Sigmoid colon (tissue), 7 donors: ENCODE measurements around the gene PRLH. TPM values are rescaled to one million over a fixed set of nuclear protein-coding genes. Genes with fewer than 3 reads are reported as not detected.
A peak's percentile ranks its signal among the peaks of the same experiment; 100 is the strongest.

Experiments
- DNase-seq: peaks from one replicate; pipeline ENCODE4 v3.0.0-alpha.2; 2019
- H3K27ac ChIP-seq, 4 donors: fragments of 200-600 bp; sonication (generic); one replicate each; pipeline ENCODE4 v1.5.1; 2016 to 2019; ENCODE audit warnings: mild to moderate bottlenecking in 1 of 4
- H3K27me3 ChIP-seq, 3 donors: fragments of 200-600 bp; sonication (generic); one replicate each; pipeline ENCODE4 v1.5.1; 2019; ENCODE audit warnings: mild to moderate bottlenecking in 1 of 3
- H3K36me3 ChIP-seq, 4 donors: fragments of 200-600 bp; sonication (generic); one replicate each; pipeline ENCODE4 v1.5.1; 2016 to 2019
- H3K4me1 ChIP-seq, 4 donors: fragments of 200-600 bp; sonication (generic); one replicate each; pipeline ENCODE4 v1.5.1; 2017 to 2019
- H3K4me3 ChIP-seq, 4 donors: fragments of 200-600 bp; sonication (generic); one replicate each; pipeline ENCODE4 v1.5.1; 2017 to 2019; ENCODE audit warnings: mild to moderate bottlenecking in 2 of 4, moderate library complexity in 1 of 4
- H3K9me3 ChIP-seq, 4 donors: fragments of 200-600 bp in 3 of 4; sonication (generic) in 3 of 4; one replicate each; pipeline versions ENCODE4 v1.5.1 to v1.6.1; 2013 to 2019
- CTCF ChIP-seq, 4 experiments: fragments of 450-650 bp in 3 of 4; fragments of 200-600 bp in 1 of 4; IDR thresholded peaks; one replicate each; pipeline ENCODE4 v1.5.1; 2016 to 2019; ENCODE audit warnings: antibody characterized with exemption in 4 of 4, mild to moderate bottlenecking in 3 of 4, moderate library complexity in 2 of 4
- EP300 ChIP-seq, 4 donors: sonication (generic); formaldehyde crosslinking; IDR thresholded peaks; one replicate each; pipeline ENCODE4 v1.6.1; 2017; ENCODE audit warnings: antibody characterized with exemption in 4 of 4
- POLR2A ChIP-seq, 2 donors: fragments of 450-650 bp; IDR thresholded peaks; one replicate each; pipeline ENCODE4 v1.6.1; 2016; ENCODE audit warnings: antibody characterized with exemption in 2 of 2, mild to moderate bottlenecking in 2 of 2, moderate library complexity in 2 of 2
- POLR2AphosphoS5 ChIP-seq, 4 donors: sonication (generic); formaldehyde crosslinking; IDR thresholded peaks; one replicate each; pipeline ENCODE4 v1.6.1; 2017; ENCODE audit warnings: antibody characterized with exemption in 4 of 4
- WGBS, 2 donors: extraction: QIAGEN DNeasy Blood & Tissue Kit; methylation state at CpG; one replicate each; pipeline ENCODE4 v1.1.7; 2013; 5-methylcytosine and 5-hydroxymethylcytosine counted together
- intact Hi-C: fragments of 100-400 bp; cut with DNase I; formaldehyde crosslinking; loops from one replicate; pipeline ENCODE4 v1.15.1; 2023
- polyA plus RNA-seq, 3 donors: library from polyadenylated mRNA; stranded (reverse); fragments of 200-250 nt; gene quantifications; one replicate each; pipeline ENCODE4 v1.2.3, GENCODE V29; 2013
- total RNA-seq, 4 donors: library from RNA; depleted of rRNA; stranded (reverse); fragments of >200 nt; gene quantifications; one replicate each; pipeline ENCODE4 v1.1.0, GENCODE V29; 2016
- donor health status: healthy with polysubstance abuse.
- donor health status: Bipolar disorder and iron deficiency.
- donor health status: healthy.

Gene PRLH
- total and polyA plus RNA-seq, 7 donors = not detected

GRCh38 chr2:237564526-237565131 is 1.7 kb upstream of the PRLH start:
- H3K4me1 ChIP-seq = peaks cover 0 to 2% (median 1%) of the 10 kb centered on the region in 4 donors
- no peak overlapping the region for H3K4me3 ChIP-seq
- 83 to 87% methylated on average over 14 of the region's 14 CpGs for WGBS, 2 donors
- H3K9me3 ChIP-seq = no peaks in the 10 kb centered on the region
- H3K36me3 ChIP-seq = no peaks in the 10 kb centered on the region
- TF ChIP-seq CTCF (IDR thresholded peaks at IDR 0.05) (no peak), POLR2AphosphoS5 (IDR thresholded peaks at IDR 0.05) (no peak), POLR2A (IDR thresholded peaks at IDR 0.05) (no peak), EP300 (IDR thresholded peaks at IDR 0.05) (no peak)
- peaks cover 0 to 15% (median 11%) of the 10 kb centered on the region in 3 donors for H3K27me3 ChIP-seq
- peak; percentile 43 for DNase-seq
- no peak overlapping the region for H3K27ac ChIP-seq
- intact Hi-C loops = no loop called here

DNA sequence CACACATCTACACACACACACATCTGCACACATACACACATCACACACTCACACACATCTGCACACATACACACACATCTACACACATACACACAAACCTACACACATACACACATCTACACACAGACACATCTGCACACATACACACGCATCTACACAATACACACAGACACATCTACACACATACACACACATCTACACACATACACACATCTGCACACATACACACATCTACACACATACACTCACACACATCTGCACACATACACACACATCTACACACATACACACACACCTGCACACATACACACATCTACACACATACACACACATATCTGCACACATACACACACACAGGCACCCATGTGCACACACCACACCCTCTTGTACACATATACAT is 400 bp upstream of the PRLH start:
- intact Hi-C loops = no loop called here
- H3K27ac ChIP-seq = no peak overlapping the region
- no peaks in the 10 kb centered on the region for H3K36me3 ChIP-seq
- no peaks in the 10 kb centered on the region for H3K9me3 ChIP-seq
- peaks cover 0 to 15% (median 11%) of the 10 kb centered on the region in 3 donors for H3K27me3 ChIP-seq
- no peak for DNase-seq
- TF ChIP-seq POLR2AphosphoS5 (IDR thresholded peaks at IDR 0.05) = no peak
- no peak for TF ChIP-seq CTCF (IDR thresholded peaks at IDR 0.05)
- no peak for TF ChIP-seq EP300 (IDR thresholded peaks at IDR 0.05)
- no peak for TF ChIP-seq POLR2A (IDR thresholded peaks at IDR 0.05)
- 96 to 99% methylated on average over 1 of the region's 1 CpG for WGBS, 2 donors
- H3K4me3 ChIP-seq = no peak overlapping the region
- no peaks in the 10 kb centered on the region for H3K4me1 ChIP-seq

DNA sequence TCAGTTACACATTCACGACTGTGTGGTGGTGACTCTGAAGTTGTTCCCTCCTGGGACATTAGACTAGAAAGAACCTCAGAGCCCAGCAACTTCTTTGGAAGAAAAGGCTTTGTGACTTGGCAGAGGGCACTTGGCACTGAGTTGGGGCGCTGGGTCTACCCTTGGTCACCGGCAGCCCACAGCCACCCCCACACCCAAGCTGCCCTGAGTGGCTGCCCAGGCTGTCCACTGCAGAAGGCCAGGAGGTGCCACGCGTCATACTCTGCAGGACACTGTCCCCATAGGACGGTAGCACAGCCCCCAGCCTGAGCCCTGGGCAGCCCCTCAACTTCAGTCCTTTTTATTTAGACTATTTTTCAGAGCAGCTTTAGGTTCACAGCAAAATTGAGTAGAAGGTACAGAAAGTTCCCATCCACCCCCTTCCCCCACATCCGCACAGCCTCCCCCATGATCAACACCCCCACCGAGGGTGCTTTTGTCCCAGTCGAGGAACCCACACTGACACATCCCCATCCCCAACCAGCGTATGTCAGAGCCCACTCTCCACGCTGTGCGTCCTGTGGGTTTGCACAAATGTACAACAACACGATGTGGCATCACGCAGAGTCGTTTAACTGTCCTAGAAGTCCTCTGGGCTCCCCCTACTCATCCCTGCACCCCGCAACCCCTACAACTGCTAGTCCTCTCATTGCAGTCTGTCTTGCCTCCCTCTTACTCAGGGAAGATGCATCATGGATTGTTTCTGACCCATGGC is 1.1 kb downstream of the PRLH start:
- peaks cover 0 to 10% (median 7%) of the 10 kb centered on the region in 4 donors for H3K4me1 ChIP-seq
- H3K27me3 ChIP-seq = peaks cover 0 to 15% (median 11%) of the 10 kb centered on the region in 3 donors
- intact Hi-C loops = no loop called here
- WGBS, 2 donors = 87% methylated on average over 16 of the region's 16 CpGs
- no peak overlapping the region for H3K4me3 ChIP-seq
- TF ChIP-seq POLR2A (IDR thresholded peaks at IDR 0.05) (no peak), POLR2AphosphoS5 (IDR thresholded peaks at IDR 0.05) (no peak), EP300 (IDR thresholded peaks at IDR 0.05) (no peak), CTCF (IDR thresholded peaks at IDR 0.05) (no peak)
- no peaks in the 10 kb centered on the region for H3K9me3 ChIP-seq
- DNase-seq = no peak
- H3K36me3 ChIP-seq = no peaks in the 10 kb centered on the region
- no peak overlapping the region for H3K27ac ChIP-seq

DNA sequence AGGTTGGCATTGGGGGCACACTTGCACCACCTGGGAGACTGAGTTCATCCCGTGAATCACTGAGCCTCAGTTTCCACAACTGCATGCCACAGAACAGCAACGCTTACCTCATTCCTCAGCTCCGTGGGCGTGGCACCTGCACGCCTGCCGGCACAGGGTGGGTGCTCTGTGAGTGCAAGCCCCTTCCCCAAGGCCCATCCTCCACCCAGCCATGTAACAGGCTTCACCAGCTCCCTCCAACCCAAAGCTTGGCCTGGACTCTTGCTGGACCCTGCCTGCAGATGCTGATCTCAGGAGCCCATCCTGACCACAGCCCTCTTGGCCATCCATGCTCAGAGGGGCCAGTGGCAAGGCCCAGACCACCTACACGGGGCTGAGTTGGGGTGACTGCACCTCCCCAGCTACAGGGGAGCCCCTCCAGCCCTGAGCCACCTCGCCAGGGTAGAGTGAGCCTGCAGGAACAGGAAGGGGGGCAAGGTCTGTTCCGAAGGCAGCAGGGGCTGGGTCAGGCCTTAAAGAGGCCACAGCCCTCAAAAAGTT is 1.8 kb downstream of the PRLH start:
- Histone ChIP-seq H3K4me1 (peaks cover 0 to 15% (median 11%) of the 10 kb centered on the region in 4 donors), H3K27me3 (peaks cover 0 to 15% (median 10%) of the 10 kb centered on the region in 3 donors), H3K36me3 (no peaks in the 10 kb centered on the region), H3K9me3 (no peaks in the 10 kb centered on the region), H3K4me3 (no peak overlapping the region), H3K27ac (no peak overlapping the region)
- intact Hi-C loops = no loop called here
- TF ChIP-seq POLR2A (IDR thresholded peaks at IDR 0.05) (no peak), CTCF (IDR thresholded peaks at IDR 0.05) (no peak), EP300 (IDR thresholded peaks at IDR 0.05) (no peak), POLR2AphosphoS5 (IDR thresholded peaks at IDR 0.05) (no peak)
- 44 to 72% methylated on average over 9 of the region's 9 CpGs for WGBS, 2 donors
- peak; percentile 57 for DNase-seq
